Measurements from ENCODE around the gene RUFY4.

Gene RUFY4

GRCh38 chr2:218071218-218071937, 2.3 kb downstream of the RUFY4 start:
- no peak for DNase-seq (ENCODE audit: low read depth)
- no peak for TF ChIP-seq CTCF (conservative IDR thresholded peaks at IDR 0.05; ENCODE audit: low read depth, low read length)
- H3K4me3 ChIP-seq (ENCODE audit: low read length) = no peak overlapping the region

- no peak for TF ChIP-seq CTCF (conservative IDR thresholded peaks at IDR 0.05; ENCODE audit: low read depth, low read length)
- H3K4me3 ChIP-seq (ENCODE audit: low read length) = no peak overlapping the region
- no peak for DNase-seq (ENCODE audit: low read depth)
These were observed 2.9 kb downstream of the RUFY4 start for GRCh38 chr2:218072002-218072401.

- TF ChIP-seq CTCF (conservative IDR thresholded peaks at IDR 0.05; ENCODE audit: low read depth, low read length) = no peak
These were observed 3.5 kb downstream of the RUFY4 start for GRCh38 chr2:218072478-218073024.

GRCh38 chr2:218073185-218073584, 4.1 kb downstream of the RUFY4 start:
- no peak for TF ChIP-seq CTCF (conservative IDR thresholded peaks at IDR 0.05; ENCODE audit: low read depth, low read length)
- H3K4me3 ChIP-seq (ENCODE audit: low read length) = no peak overlapping the region
- DNase-seq (ENCODE audit: low read depth) = no peak

More at GRCh38 chr2:218072478-218073024, 3.5 kb downstream of the RUFY4 start:
- no peak overlapping the region for H3K4me3 ChIP-seq (ENCODE audit: low read length)
- no peak for DNase-seq (ENCODE audit: low read depth)

- peak; percentile 69 for TF ChIP-seq CTCF (conservative IDR thresholded peaks at IDR 0.05; ENCODE audit: low read depth, low read length)
- no peak overlapping the region for H3K4me3 ChIP-seq (ENCODE audit: low read length)
- no peak for DNase-seq (ENCODE audit: low read depth)
These were observed 5.0 kb downstream of the RUFY4 start for GRCh38 chr2:218074031-218074430.

GRCh38 chr2:218075975-218076811, 7.1 kb downstream of the RUFY4 start:
- no peak for TF ChIP-seq CTCF (conservative IDR thresholded peaks at IDR 0.05; ENCODE audit: low read depth, low read length)
- no peak for DNase-seq (ENCODE audit: low read depth)
- H3K4me3 ChIP-seq (ENCODE audit: low read length) = no peak overlapping the region

Measured in retinal pigment epithelial cell (primary cell).